Measurements from ENCODE around the gene NEMF.

GRCh38 chr14:49896966-49897365 is 44.4 kb upstream of the NEMF start:
- TF ChIP-seq EZH2 (IDR thresholded peaks at IDR 0.05; ENCODE audit: low read depth) (no peak), CTCF (conservative IDR thresholded peaks at IDR 0.05) (no peak)
